MM.1S (cell line): Measurements from ENCODE around the gene FBXW11.

Source experiments
- DNase-seq: peaks from one replicate; pipeline ENCODE4 v3.0.0-alpha.2; 2015
- H2AFZ ChIP-seq: fragments of 300-600 bp; sonication (generic); 2 replicates; pipeline ENCODE4 v1.6.0; 2016; ENCODE audit warnings: antibody characterized with exemption, low read length
- H3F3A ChIP-seq: fragments of 300-600 bp; sonication (generic); 2 replicates; pipeline ENCODE4 v1.6.1; 2016; ENCODE audit warnings: mild to moderate bottlenecking, antibody characterized with exemption, low read length, moderate library complexity, mixed read lengths; ENCODE audit not compliant: insufficient read depth
- H3K27ac ChIP-seq: fragments of 300-600 bp; sonication (generic); 2 replicates; pipeline ENCODE4 v1.5.1; 2016; ENCODE audit warnings: mild to moderate bottlenecking, low read length
- H3K27me3 ChIP-seq: fragments of 300-600 bp; sonication (generic); replicated peaks from 2 replicates; pipeline ENCODE4 v1.6.0; 2016; ENCODE audit warnings: low read length; ENCODE audit not compliant: insufficient read depth
- H3K36me3 ChIP-seq: fragments of 300-600 bp; sonication (generic); replicated peaks from 2 replicates; pipeline ENCODE4 v1.6.1; 2016; ENCODE audit warnings: mild to moderate bottlenecking, low read length, mixed read lengths; ENCODE audit not compliant: insufficient read depth
- H3K4me1 ChIP-seq: fragments of 300-600 bp; sonication (generic); 2 replicates; pipeline ENCODE4 v1.6.1; 2016; ENCODE audit warnings: low read length, mixed read lengths
- H3K4me2 ChIP-seq: fragments of 300-600 bp; sonication (generic); 2 replicates; pipeline ENCODE4 v1.6.0; 2016; ENCODE audit warnings: low read depth, low read length
- H3K4me3 ChIP-seq: fragments of 300-600 bp; sonication (generic); 2 replicates; pipeline ENCODE4 v1.5.1; 2016; ENCODE audit warnings: low read length, mixed read lengths
- H3K79me2 ChIP-seq: fragments of 300-600 bp; sonication (generic); 2 replicates; pipeline ENCODE4 v1.6.1; 2016; ENCODE audit warnings: mixed run types, low read length, mixed read lengths
- H3K9ac ChIP-seq: fragments of 300-600 bp; sonication (generic); 2 replicates; pipeline ENCODE4 v1.6.1; 2016; ENCODE audit warnings: low read length, mixed read lengths
- H3K9me2 ChIP-seq: fragments of 300-600 bp; sonication (generic); replicated peaks from 2 replicates; pipeline ENCODE4 v1.6.1; 2016; ENCODE audit warnings: mild to moderate bottlenecking, low read length, mixed read lengths; ENCODE audit not compliant: insufficient read depth
- H3K9me3 ChIP-seq: fragments of 300-600 bp; sonication (generic); replicated peaks from 2 replicates; pipeline ENCODE4 v1.6.1; 2016; ENCODE audit warnings: mild to moderate bottlenecking, low read length, mixed read lengths; ENCODE audit not compliant: insufficient read depth
- H4K20me1 ChIP-seq: fragments of 300-600 bp; sonication (generic); 2 replicates; pipeline ENCODE4 v1.6.1; 2016; ENCODE audit warnings: mild to moderate bottlenecking, low read length, moderate library complexity, mixed read lengths; ENCODE audit not compliant: insufficient read depth
- EZH2 ChIP-seq: fragments of 300-600 bp; sonication (generic); optimal IDR thresholded peaks from 2 replicates; pipeline ENCODE3; 2017; ENCODE audit warnings: low read depth, mild to moderate bottlenecking, antibody characterized with exemption, low read length, mixed read lengths
- EZH2phosphoT487 ChIP-seq: fragments of 300-600 bp; sonication (generic); IDR thresholded peaks from 2 replicates; pipeline ENCODE4 v1.6.1; 2018; ENCODE audit warnings: antibody characterized with exemption, low read length
- TF ChIP-seq, protein P1 (sequence below): fragments of 300-600 bp; sonication (generic); IDR thresholded peaks from 2 replicates; pipeline ENCODE4 v1.5.1; 2016; ENCODE audit warnings: antibody characterized with exemption, low read length, mixed read lengths

Gene FBXW11

DNA sequence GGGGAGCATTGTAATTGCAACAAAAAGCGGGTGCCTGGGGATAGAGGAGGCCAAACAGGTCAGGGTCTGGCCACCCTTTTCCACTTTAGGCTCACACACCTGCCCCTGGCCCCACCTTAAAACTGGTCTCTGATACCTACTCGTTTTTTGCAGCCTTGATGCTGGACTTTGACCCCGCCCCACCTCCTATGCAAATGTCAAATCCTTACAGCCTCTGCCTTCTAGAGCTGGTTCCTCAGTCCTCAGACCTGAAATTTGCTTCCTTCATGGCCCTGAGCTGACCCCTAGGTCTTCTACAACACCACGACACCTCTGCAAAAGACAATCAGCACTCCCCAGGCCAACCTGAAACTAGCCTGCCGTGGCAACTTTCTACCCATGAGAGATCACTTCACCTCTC is 183.2 kb downstream of the FBXW11 start:
- H4K20me1 ChIP-seq: no peaks in the 10 kb centered on the region
- H3K9ac ChIP-seq: no peak overlapping the region
- no peak overlapping the region for H3K4me2 ChIP-seq
- H3K9me2 ChIP-seq: no peaks in the 10 kb centered on the region
- no peaks in the 10 kb centered on the region for H3K4me1 ChIP-seq
- H3K79me2 ChIP-seq: no peaks in the 10 kb centered on the region
- H3K4me3 ChIP-seq: no peak overlapping the region
- no peak overlapping the region for H2AFZ ChIP-seq
- no peaks in the 10 kb centered on the region for H3K27me3 ChIP-seq
- TF ChIP-seq EZH2: no peak
- TF ChIP-seq, protein P1, sequence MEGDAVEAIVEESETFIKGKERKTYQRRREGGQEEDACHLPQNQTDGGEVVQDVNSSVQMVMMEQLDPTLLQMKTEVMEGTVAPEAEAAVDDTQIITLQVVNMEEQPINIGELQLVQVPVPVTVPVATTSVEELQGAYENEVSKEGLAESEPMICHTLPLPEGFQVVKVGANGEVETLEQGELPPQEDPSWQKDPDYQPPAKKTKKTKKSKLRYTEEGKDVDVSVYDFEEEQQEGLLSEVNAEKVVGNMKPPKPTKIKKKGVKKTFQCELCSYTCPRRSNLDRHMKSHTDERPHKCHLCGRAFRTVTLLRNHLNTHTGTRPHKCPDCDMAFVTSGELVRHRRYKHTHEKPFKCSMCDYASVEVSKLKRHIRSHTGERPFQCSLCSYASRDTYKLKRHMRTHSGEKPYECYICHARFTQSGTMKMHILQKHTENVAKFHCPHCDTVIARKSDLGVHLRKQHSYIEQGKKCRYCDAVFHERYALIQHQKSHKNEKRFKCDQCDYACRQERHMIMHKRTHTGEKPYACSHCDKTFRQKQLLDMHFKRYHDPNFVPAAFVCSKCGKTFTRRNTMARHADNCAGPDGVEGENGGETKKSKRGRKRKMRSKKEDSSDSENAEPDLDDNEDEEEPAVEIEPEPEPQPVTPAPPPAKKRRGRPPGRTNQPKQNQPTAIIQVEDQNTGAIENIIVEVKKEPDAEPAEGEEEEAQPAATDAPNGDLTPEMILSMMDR: no peak
- no peak for TF ChIP-seq EZH2phosphoT487
- H3K9me3 ChIP-seq: no peaks in the 10 kb centered on the region
- no peaks in the 10 kb centered on the region for H3K36me3 ChIP-seq
- no peak overlapping the region for H3K27ac ChIP-seq
- no peaks in the 10 kb centered on the region for H3F3A ChIP-seq
- DNase-seq: no peak

DNA sequence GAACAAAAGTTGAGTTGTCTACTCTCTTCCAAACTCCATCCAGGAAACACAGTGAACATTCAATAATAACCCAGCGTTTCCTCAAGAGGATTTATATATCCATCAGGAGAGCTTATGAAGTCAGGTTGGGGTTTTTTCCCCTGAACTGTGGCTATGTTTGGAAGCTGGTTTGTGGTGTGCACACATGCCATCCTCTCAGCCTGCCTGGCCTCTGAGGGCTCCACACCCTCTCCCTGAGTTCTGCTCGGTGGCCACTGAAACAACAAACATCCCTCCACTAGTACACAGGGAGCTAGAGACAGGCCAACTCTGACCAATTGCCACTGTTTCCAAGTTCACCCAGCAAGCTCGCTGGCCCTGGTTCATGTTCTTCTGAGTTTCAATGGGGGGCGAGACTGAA is 185.2 kb downstream of the FBXW11 start:
- Histone ChIP-seq H3K4me2 (no peak overlapping the region), H3K4me3 (no peak overlapping the region), H3K9ac (no peak overlapping the region), H2AFZ (no peak overlapping the region), H3K9me3 (no peaks in the 10 kb centered on the region), H3K27me3 (no peaks in the 10 kb centered on the region), H3K79me2 (no peaks in the 10 kb centered on the region), H3K36me3 (no peaks in the 10 kb centered on the region), H3K27ac (no peak overlapping the region), H3K4me1 (no peaks in the 10 kb centered on the region), H4K20me1 (no peaks in the 10 kb centered on the region), H3F3A (no peaks in the 10 kb centered on the region), H3K9me2 (no peaks in the 10 kb centered on the region)
- no peak for TF ChIP-seq EZH2phosphoT487
- no peak for TF ChIP-seq EZH2
- TF ChIP-seq, protein P1: no peak
- no peak for DNase-seq

DNA sequence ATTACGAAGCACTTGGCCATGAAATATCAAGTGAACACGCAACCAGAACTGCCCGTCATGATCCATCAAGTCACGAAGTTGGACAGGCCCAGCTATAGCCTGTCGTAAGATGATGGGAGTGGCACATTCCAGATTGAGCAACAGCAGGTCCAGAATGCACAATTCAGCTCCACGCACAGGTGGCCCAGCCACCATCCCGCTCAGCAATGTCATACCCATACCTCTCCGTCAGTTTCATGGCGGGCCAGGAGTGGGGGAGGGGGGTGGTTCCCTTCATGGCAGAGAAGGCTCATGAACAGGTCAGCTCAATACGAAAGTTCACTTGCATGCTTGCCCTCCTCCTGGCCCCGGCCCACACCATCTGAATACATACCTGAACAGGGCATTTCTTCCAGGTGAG is 185.9 kb downstream of the FBXW11 start:
- Histone ChIP-seq H3K4me2 (no peak overlapping the region), H3K36me3 (no peaks in the 10 kb centered on the region), H3K9ac (no peak overlapping the region), H3K9me3 (no peaks in the 10 kb centered on the region), H3K4me3 (no peak overlapping the region), H4K20me1 (no peaks in the 10 kb centered on the region), H2AFZ (no peak overlapping the region), H3K27me3 (no peaks in the 10 kb centered on the region), H3F3A (no peaks in the 10 kb centered on the region), H3K27ac (no peak overlapping the region), H3K4me1 (no peaks in the 10 kb centered on the region), H3K9me2 (no peaks in the 10 kb centered on the region), H3K79me2 (no peaks in the 10 kb centered on the region)
- no peak for TF ChIP-seq EZH2
- TF ChIP-seq EZH2phosphoT487: no peak
- TF ChIP-seq, protein P1: no peak
- DNase-seq: no peak
